MCF 10A (cell line): Measurements from ENCODE around the gene PELI1. TPM values are rescaled to one million over a fixed set of nuclear protein-coding genes. Genes with fewer than 3 reads are reported as not detected.
A peak's percentile ranks its signal among the peaks of the same experiment; 100 is the strongest.

ENCODE experiments used
- BruUV-seq: library from RNA; stranded (reverse); fragments of 400-500 nt; replicated peaks from 2 replicates; lab custom pipeline; 2021; lab: Mats Ljungman, UMichigan
- CTCF ChIA-PET: fragments of 300-600 bp; sonication (Branson Sonifier 250); formaldehyde crosslinking; extraction: SDS; loops from one replicate; lab custom pipeline; 2021; ENCODE audit warnings: antibody characterized with exemption, inconsistent platforms; lab: Yijun Ruan, JAX
- POLR2A ChIA-PET: fragments of 300-600, 350-650 bp; sonication (Branson Sonifier 250); formaldehyde crosslinking; extraction: SDS; loops from one replicate; lab custom pipeline; 2020; ENCODE audit warnings: antibody characterized with exemption, inconsistent platforms; lab: Yijun Ruan, JAX
- DNase-seq: peaks from one replicate; pipeline ENCODE4 v3.0.0-alpha.2; 2018; ENCODE audit not compliant: unreplicated experiment
- H3K27ac Mint-ChIP-seq: one replicate; pipeline ENCODE4 v1.8.0; 2022; ENCODE audit warnings: mild to moderate bottlenecking, low read depth, mixed read lengths; ENCODE audit not compliant: unreplicated experiment
- H3K27me3 Mint-ChIP-seq: one replicate; pipeline ENCODE4 v1.8.0; 2022; ENCODE audit warnings: mixed read lengths; ENCODE audit not compliant: insufficient read depth, unreplicated experiment
- H3K36me3 Mint-ChIP-seq: one replicate; pipeline ENCODE4 v1.8.0; 2022; ENCODE audit warnings: mild to moderate bottlenecking, moderate library complexity, mixed read lengths; ENCODE audit not compliant: insufficient read depth, unreplicated experiment
- H3K4me1 Mint-ChIP-seq: one replicate; pipeline ENCODE4 v1.8.0; 2022; ENCODE audit warnings: mixed read lengths; ENCODE audit not compliant: insufficient read depth, unreplicated experiment
- H3K4me3 Mint-ChIP-seq: one replicate; pipeline ENCODE4 v1.8.0; 2022; ENCODE audit warnings: mild to moderate bottlenecking, moderate library complexity, mixed read lengths; ENCODE audit not compliant: unreplicated experiment
- H3K9me3 Mint-ChIP-seq: one replicate; pipeline ENCODE4 v1.8.0; 2022; ENCODE audit warnings: mixed read lengths; ENCODE audit not compliant: unreplicated experiment
- CTCF ChIP-seq: fragments of 200-600 bp; IDR thresholded peaks from one replicate; pipeline ENCODE4 v1.8.0; 2022; ENCODE audit warnings: antibody characterized with exemption, mild to moderate bottlenecking; ENCODE audit not compliant: unreplicated experiment
- intact Hi-C: fragments of 100-400 bp; cut with micrococcal nuclease; formaldehyde crosslinking; loops from 2 replicates; pipeline ENCODE4 v1.14.1; 2022
- total RNA-seq: library from RNA; stranded (reverse); gene quantifications from 2 replicates; pipeline ENCODE4 v1.2.3, GENCODE V29; 2022

Gene PELI1
- total RNA-seq, 1 experiment from 2014 or later: 16.3 TPM

GRCh38 chr2:64173156-64174135 is 29.2 kb upstream of the PELI1 start:
- ChIA-PET POLR2A (interaction anchor here (0.7 kb wide), 1 partner anchor 23 kb away, joined by 3 read pairs; no protein-coding TSS in a partner anchor), CTCF (interaction anchor here (0.6 to 0.7 kb wide), 2 partner anchors 118 to 1253 kb away, joined by 3 read pairs; no protein-coding TSS in a partner anchor)
- no peaks in the 10 kb centered on the region for H3K36me3 Mint-ChIP-seq
- peaks cover 7% of the 10 kb centered on the region for H3K4me1 Mint-ChIP-seq
- intact Hi-C loops: no loop called here
- H3K4me3 Mint-ChIP-seq: no peak overlapping the region
- BruUV-seq: no TSS peak
- TF ChIP-seq CTCF: no peak
- H3K27me3 Mint-ChIP-seq: no peaks in the 10 kb centered on the region
- no peak for DNase-seq
- no peak overlapping the region for H3K27ac Mint-ChIP-seq
- no peaks in the 10 kb centered on the region for H3K9me3 Mint-ChIP-seq

- no peaks in the 10 kb centered on the region for H3K36me3 Mint-ChIP-seq
- CTCF ChIA-PET: interaction anchor here (0.6 to 0.8 kb wide), 4 partner anchors 20 to 61 kb away, joined by 3 to 4 read pairs (median 3); no protein-coding TSS in a partner anchor
Observed at GRCh38 chr2:64168756-64169155, 24.5 kb upstream of the PELI1 start.

GRCh38 chr2:64168201-64168600 is 24.0 kb upstream of the PELI1 start:
- ChIA-PET POLR2A (interaction anchor here (0.5 to 3.0 kb wide), 15 partner anchors 10 to 162 kb away, joined by 3 to 25 read pairs (median 4); no protein-coding TSS in a partner anchor), CTCF (interaction anchor here (0.6 to 1.4 kb wide), 2 partner anchors 48 to 53 kb away, joined by 4 read pairs; no protein-coding TSS in a partner anchor)
- peak overlapping the region; percentile 55 for H3K27ac Mint-ChIP-seq
- H3K36me3 Mint-ChIP-seq: no peaks in the 10 kb centered on the region
- DNase-seq: no peak
- H3K4me1 Mint-ChIP-seq: peaks cover 9% of the 10 kb centered on the region
- H3K27me3 Mint-ChIP-seq: no peaks in the 10 kb centered on the region
- intact Hi-C loops: no loop called here
- H3K9me3 Mint-ChIP-seq: no peaks in the 10 kb centered on the region
- no peak for TF ChIP-seq CTCF
- H3K4me3 Mint-ChIP-seq: no peak overlapping the region
- no TSS peak for BruUV-seq

More at GRCh38 chr2:64168756-64169155, 24.5 kb upstream of the PELI1 start:
- Mint-ChIP-seq H3K4me1 (peaks cover 9% of the 10 kb centered on the region), H3K27me3 (no peaks in the 10 kb centered on the region), H3K9me3 (no peaks in the 10 kb centered on the region), H3K27ac (peak overlapping the region; percentile 55), H3K4me3 (no peak overlapping the region)
- no TSS peak for BruUV-seq
- POLR2A ChIA-PET: interaction anchor here (0.5 to 3.0 kb wide), 20 partner anchors 10 to 161 kb away, joined by 3 to 25 read pairs (median 4); no protein-coding TSS in a partner anchor
- no peak for TF ChIP-seq CTCF
- intact Hi-C loops: no loop called here
- peak; percentile 12 for DNase-seq
